Right atrium auricular region (tissue), 2 donors: ENCODE measurements around the gene LRIG2. TPM values are rescaled to one million over a fixed set of nuclear protein-coding genes. Genes with fewer than 3 reads are reported as not detected.
"Not testable (repeated sequence)": the region's sequence is repeated elsewhere in the genome, so short reads cannot be mapped to it uniquely, and the experiment has no call there.

Experiments used
- DNase-seq: peaks from one replicate; pipeline ENCODE4 v3.0.0-alpha.2; 2019; ENCODE audit warnings: low spot score
- H3K27ac ChIP-seq, 2 donors: fragments of 200-600 bp; sonication (generic); 1 replicate in 1 of 2; 2 replicates in 1 of 2; pipeline ENCODE4 v1.5.1; 2016 to 2019
- H3K27me3 ChIP-seq, 2 donors: fragments of 200-600 bp; sonication (generic); one replicate each; pipeline versions ENCODE4 v1.5.1 to v1.6.0; 2017 to 2019
- H3K36me3 ChIP-seq: fragments of 200-600 bp; sonication (generic); one replicate; pipeline ENCODE4 v1.5.1; 2016
- H3K4me1 ChIP-seq, 2 donors: fragments of 200-600 bp; sonication (generic); one replicate each; pipeline versions ENCODE4 v1.5.1 to v1.6.0; 2017 to 2019
- H3K4me3 ChIP-seq, 2 donors: fragments of 200-600 bp; sonication (generic); 1 replicate in 1 of 2; 2 replicates in 1 of 2; pipeline ENCODE4 v1.5.1; 2017 to 2019; ENCODE audit warnings: mild to moderate bottlenecking in 1 of 2, moderate library complexity in 1 of 2
- H3K9me3 ChIP-seq, 2 donors: fragments of 200-600 bp; sonication (generic); one replicate each; pipeline ENCODE4 v1.5.1; 2019
- total RNA-seq, 2 donors: library from RNA; depleted of rRNA; stranded (reverse); fragments of >200 nt; gene quantifications; one replicate each; pipeline ENCODE4 v1.1.0, GENCODE V29; 2016
- TF ChIP-seq, protein P1 (sequence below), 2 donors: fragments of 200-600 bp; sonication (generic); IDR thresholded peaks; one replicate each; pipeline ENCODE4 v1.5.1; 2019; ENCODE audit warnings: antibody characterized with exemption in 2 of 2

The LRIG2 gene
- total RNA-seq, 2 donors from 2014 or later, result 7.1 to 10.4 TPM

DNA sequence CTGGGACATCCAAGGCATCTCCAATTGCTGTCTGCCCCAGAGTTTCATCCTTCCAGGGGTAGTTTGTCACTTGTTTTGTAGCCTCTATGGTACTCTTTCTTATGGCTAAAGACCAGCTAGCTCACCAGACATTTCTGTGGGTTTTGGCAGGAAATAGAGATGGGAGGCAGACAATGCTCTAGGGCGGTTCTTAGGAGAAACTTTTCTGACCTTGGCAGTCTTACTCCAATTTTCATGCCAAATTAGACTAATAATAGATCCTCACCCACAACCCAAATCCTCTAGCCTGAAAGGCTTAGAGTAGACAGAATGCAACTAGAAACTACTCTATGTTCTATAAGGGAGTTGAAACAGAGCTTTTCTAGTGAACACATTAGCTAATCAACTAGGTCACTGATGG, 69.8 kb downstream of the LRIG2 start:
- Histone ChIP-seq H3K4me1 (peaks cover 0 to 30% of the 10 kb centered on the region in 2 donors), H3K27ac (no peak overlapping the region), H3K36me3 (no peaks in the 10 kb centered on the region), H3K9me3 (no peaks in the 10 kb centered on the region), H3K27me3 (no peaks in the 10 kb centered on the region), H3K4me3 (no peak overlapping the region)
- TF ChIP-seq, protein P1, sequence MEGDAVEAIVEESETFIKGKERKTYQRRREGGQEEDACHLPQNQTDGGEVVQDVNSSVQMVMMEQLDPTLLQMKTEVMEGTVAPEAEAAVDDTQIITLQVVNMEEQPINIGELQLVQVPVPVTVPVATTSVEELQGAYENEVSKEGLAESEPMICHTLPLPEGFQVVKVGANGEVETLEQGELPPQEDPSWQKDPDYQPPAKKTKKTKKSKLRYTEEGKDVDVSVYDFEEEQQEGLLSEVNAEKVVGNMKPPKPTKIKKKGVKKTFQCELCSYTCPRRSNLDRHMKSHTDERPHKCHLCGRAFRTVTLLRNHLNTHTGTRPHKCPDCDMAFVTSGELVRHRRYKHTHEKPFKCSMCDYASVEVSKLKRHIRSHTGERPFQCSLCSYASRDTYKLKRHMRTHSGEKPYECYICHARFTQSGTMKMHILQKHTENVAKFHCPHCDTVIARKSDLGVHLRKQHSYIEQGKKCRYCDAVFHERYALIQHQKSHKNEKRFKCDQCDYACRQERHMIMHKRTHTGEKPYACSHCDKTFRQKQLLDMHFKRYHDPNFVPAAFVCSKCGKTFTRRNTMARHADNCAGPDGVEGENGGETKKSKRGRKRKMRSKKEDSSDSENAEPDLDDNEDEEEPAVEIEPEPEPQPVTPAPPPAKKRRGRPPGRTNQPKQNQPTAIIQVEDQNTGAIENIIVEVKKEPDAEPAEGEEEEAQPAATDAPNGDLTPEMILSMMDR (IDR thresholded peaks at IDR 0.05), result no peak
- DNase-seq, result no peak

DNA sequence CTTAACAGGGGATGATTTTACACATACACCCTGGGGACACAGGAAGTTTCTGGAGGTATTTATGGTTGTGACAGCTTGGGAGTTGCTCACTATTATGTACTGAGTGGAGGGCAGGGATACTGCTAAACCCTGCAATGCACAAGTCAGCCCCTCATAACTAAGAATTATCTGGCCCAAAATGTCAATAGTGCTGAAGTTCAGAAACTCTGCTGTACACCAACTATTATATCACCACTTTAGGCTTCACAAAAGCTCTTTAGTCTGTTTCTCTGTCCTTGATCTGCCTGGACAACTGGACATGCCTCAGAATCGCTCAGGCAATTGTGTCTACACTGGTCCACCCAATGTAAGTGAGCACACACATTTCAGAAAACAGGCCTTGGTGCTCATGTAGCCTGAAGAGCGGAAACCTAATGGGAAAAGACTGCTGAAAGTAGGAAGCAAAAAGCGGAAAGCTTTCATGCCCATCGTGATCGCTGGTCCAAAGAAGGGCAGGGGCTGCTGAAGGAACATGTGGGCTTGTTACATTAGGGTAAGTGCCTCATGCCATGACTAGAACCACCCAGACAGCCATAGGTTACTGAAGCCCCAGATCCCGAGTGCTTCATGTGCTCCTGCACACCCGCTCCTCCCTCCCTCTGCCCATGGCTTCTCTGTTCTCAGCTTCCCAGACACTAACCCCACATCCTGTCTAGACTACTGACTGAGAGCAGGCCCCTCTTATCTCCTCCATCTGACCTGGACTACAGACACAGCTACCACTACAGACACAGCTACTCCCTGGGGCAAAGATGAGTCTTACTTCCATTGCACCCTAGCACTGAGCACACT, 73.5 kb downstream of the LRIG2 start:
- Histone ChIP-seq H3K27ac (no peak overlapping the region), H3K27me3 (no peaks in the 10 kb centered on the region), H3K4me1 (peaks cover 0 to 21% of the 10 kb centered on the region in 2 donors), H3K9me3 (no peaks in the 10 kb centered on the region), H3K4me3 (no peak overlapping the region), H3K36me3 (no peaks in the 10 kb centered on the region)
- no peak for DNase-seq
- TF ChIP-seq, protein P1 (IDR thresholded peaks at IDR 0.05), result no peak

DNA sequence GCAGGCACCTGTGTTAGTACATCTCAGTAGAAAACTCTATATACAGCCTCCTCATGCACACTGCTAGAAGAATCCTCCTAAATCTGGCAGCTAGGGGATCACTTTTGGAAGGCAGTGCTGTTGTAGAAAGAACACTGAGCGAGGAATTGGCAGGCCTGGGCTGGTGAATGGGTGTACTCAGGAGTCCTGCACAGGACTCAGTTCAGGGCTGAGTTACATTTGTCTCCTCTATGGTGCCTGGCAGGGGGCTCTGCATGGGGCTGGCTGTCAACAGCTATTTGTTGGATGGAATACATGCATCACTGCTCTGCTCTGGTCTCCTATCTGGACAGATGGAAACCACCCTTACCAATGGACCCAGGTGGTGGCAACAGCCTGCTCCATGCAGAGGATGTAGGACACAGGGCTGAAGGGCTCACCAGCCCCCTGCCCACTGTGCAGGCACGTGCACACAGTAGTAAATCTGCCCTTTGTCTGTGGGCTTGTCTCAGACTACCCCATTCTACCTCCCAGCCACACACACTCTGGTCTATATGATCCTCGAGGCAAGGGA, 74.2 kb downstream of the LRIG2 start:
- DNase-seq, result no peak
- Histone ChIP-seq H3K27me3 (no peaks in the 10 kb centered on the region), H3K9me3 (no peaks in the 10 kb centered on the region), H3K4me3 (no peak overlapping the region), H3K36me3 (no peaks in the 10 kb centered on the region), H3K4me1 (peaks cover 0 to 14% of the 10 kb centered on the region in 2 donors), H3K27ac (no peak overlapping the region)
- TF ChIP-seq, protein P1 (IDR thresholded peaks at IDR 0.05), result no peak

DNA sequence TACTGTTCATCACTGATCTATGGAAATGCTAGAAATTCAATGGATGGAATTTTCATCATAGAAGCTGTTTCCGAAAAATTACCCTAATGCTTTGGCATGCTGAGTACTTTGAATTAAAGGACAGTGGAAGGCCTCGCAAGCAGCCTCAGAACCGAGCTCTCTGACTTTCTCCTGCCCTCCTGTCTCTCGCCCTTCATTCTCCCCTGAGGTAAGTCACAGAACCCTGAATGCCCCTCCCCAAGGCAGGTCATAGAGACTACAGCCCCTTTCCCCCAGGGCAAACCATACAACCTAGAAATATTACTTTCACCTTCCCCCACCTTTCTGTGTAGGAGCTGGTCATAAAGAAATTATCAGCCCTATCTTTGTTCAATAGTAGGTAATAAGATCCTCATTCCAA, 74.8 kb downstream of the LRIG2 start:
- H3K27ac ChIP-seq, result no peak overlapping the region
- TF ChIP-seq, protein P1 (IDR thresholded peaks at IDR 0.05), result no peak
- no peaks in the 10 kb centered on the region for H3K27me3 ChIP-seq
- no peaks in the 10 kb centered on the region for H3K9me3 ChIP-seq
- H3K4me3 ChIP-seq, result no peak overlapping the region
- no peak for DNase-seq
- H3K36me3 ChIP-seq, result no peaks in the 10 kb centered on the region
- peaks cover 0 to 7% of the 10 kb centered on the region in 2 donors for H3K4me1 ChIP-seq

DNA sequence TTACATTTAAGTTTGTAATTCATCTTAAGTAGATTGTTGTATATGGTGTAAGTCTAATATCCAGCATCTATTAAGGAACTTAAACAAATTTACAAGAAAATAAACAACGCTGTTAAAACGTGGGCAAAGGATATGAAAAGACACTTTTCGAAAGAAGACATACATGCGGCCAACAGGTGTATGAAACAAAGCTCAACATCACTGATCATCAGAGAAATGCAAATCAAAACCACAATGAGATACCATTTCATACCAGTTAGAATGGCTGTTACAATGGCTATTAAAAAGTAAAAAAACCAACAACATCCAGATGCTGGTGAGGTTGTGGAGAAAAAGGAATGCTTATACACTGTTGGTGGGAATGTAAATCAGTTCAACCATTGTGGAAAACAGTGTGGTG, 77.5 kb downstream of the LRIG2 start:
- DNase-seq, H3K9me3 ChIP-seq, H3K4me1 ChIP-seq, H3K27me3 ChIP-seq, H3K4me3 ChIP-seq, H3K36me3 ChIP-seq, H3K27ac ChIP-seq: not testable (repeated sequence)

DNA sequence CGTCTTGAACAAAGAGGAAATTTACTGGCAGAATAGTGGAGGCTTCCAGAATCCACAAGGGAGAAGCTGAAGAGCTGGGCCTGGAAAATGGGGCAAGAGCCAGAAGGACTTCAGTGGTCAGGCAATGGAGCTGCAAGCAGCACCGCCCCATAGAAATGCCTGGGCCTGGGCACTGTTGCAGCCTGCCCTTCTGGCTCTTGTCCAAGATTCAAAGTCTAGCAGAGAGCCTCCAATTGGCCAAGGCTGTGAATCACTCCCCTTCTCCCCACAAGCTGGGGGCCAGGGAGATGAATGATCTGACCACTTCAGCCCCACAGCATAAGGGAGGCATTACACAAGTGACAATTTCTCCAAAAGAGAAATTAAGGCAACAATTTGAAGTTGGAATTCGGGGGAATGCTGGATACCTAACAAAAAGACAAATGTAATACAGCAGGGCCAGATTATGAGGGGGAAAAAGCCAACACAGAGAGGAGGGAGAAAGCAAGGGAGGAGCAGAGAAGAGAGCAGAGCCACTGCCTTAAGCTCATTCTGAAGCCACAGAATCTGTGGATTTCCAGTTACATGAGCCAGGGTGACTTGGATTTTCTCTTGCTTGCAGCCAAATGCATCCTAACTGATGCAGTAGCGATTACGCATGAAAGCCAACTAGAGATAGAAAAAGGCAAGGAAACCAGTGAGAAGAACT, 80.3 kb downstream of the LRIG2 start:
- no peak overlapping the region for H3K4me3 ChIP-seq
- DNase-seq, result no peak
- H3K27me3 ChIP-seq, result no peaks in the 10 kb centered on the region
- H3K27ac ChIP-seq, result no peak overlapping the region
- TF ChIP-seq, protein P1 (IDR thresholded peaks at IDR 0.05), result no peak
- peaks cover 0 to 16% of the 10 kb centered on the region in 2 donors for H3K9me3 ChIP-seq
- no peaks in the 10 kb centered on the region for H3K36me3 ChIP-seq
- H3K4me1 ChIP-seq, result no peaks in the 10 kb centered on the region
